Skeletal muscle cell (primary cell): ENCODE data around the gene NPC1.
"Not testable (repeated sequence)": the region's sequence is repeated elsewhere in the genome, so short reads cannot be mapped to it uniquely, and the experiment has no call there.

Experiments used
- DNase-seq: peaks from one replicate; pipeline ENCODE4 v3.0.0-alpha.2; 2010; ENCODE audit warnings: low read depth
- H3K4me3 ChIP-seq: 2 replicates; pipeline ENCODE4 v1.5.1; 2011; ENCODE audit warnings: low read depth, mild to moderate bottlenecking, control low read depth, low read length, moderate library complexity

Gene NPC1

GRCh38 chr18:23578891-23579653 lies 7.2 kb downstream of the NPC1 start:
- DNase-seq: no peak
- no peak overlapping the region for H3K4me3 ChIP-seq

GRCh38 chr18:23578067-23578701 lies 8.1 kb downstream of the NPC1 start:
- H3K4me3 ChIP-seq: no peak overlapping the region
- DNase-seq: no peak

GRCh38 chr18:23577521-23577920 lies 8.8 kb downstream of the NPC1 start:
- not testable (repeated sequence) for DNase-seq, H3K4me3 ChIP-seq

- DNase-seq: no peak
- no peak overlapping the region for H3K4me3 ChIP-seq
Measured at GRCh38 chr18:23575309-23575651, 11.0 kb downstream of the NPC1 start.

- H3K4me3 ChIP-seq: no peak overlapping the region
- DNase-seq: no peak
Measured at GRCh38 chr18:23574611-23575308, 11.5 kb downstream of the NPC1 start.

- no peak overlapping the region for H3K4me3 ChIP-seq
- peak; percentile 28 for DNase-seq
Measured at GRCh38 chr18:23573626-23574431, 12.5 kb downstream of the NPC1 start.

GRCh38 chr18:23573020-23573419 lies 13.3 kb downstream of the NPC1 start:
- DNase-seq: no peak
- no peak overlapping the region for H3K4me3 ChIP-seq

- no peak overlapping the region for H3K4me3 ChIP-seq
- no peak for DNase-seq
Measured at GRCh38 chr18:23572570-23572969, 13.7 kb downstream of the NPC1 start.

- DNase-seq: no peak
- H3K4me3 ChIP-seq: no peak overlapping the region
Measured at GRCh38 chr18:23572012-23572411, 14.3 kb downstream of the NPC1 start.

GRCh38 chr18:23570912-23571504 lies 15.3 kb downstream of the NPC1 start:
- DNase-seq: no peak

GRCh38 chr18:23569299-23570063 lies 16.8 kb downstream of the NPC1 start:
- H3K4me3 ChIP-seq: no peak overlapping the region
- DNase-seq: no peak

More at GRCh38 chr18:23570912-23571504, 15.3 kb downstream of the NPC1 start:
- no peak overlapping the region for H3K4me3 ChIP-seq

GRCh38 chr18:23568281-23569138 lies 17.8 kb downstream of the NPC1 start:
- no peak for DNase-seq
- H3K4me3 ChIP-seq: no peak overlapping the region

GRCh38 chr18:23567671-23568070 lies 18.6 kb downstream of the NPC1 start:
- DNase-seq: no peak
- H3K4me3 ChIP-seq: no peak overlapping the region

- DNase-seq: no peak
Measured at GRCh38 chr18:23565916-23566547, 20.3 kb downstream of the NPC1 start.

GRCh38 chr18:23563377-23564043 lies 22.8 kb downstream of the NPC1 start:
- H3K4me3 ChIP-seq: no peak overlapping the region
- DNase-seq: no peak

More at GRCh38 chr18:23565916-23566547, 20.3 kb downstream of the NPC1 start:
- no peak overlapping the region for H3K4me3 ChIP-seq

GRCh38 chr18:23560186-23560585 lies 26.1 kb downstream of the NPC1 start:
- H3K4me3 ChIP-seq: no peak overlapping the region
- DNase-seq: no peak

- not testable (repeated sequence) for H3K4me3 ChIP-seq, DNase-seq
Measured at GRCh38 chr18:23557511-23557910, 28.8 kb downstream of the NPC1 start.
